Erythroblast (primary cell): Measurements from ENCODE around the gene TBX3.

Experiments used
- DNase-seq, 2 experiments: peaks; one replicate each; lab custom pipeline; 2025; lab: John Stamatoyannopoulos, UW
- GATA1 ChIP-seq: IDR thresholded peaks from 2 replicates; pipeline ENCODE4 v1.6.1; 2011; ENCODE audit warnings: low read depth, mild to moderate bottlenecking, control low read depth, low read length, moderate library complexity
- POLR2A ChIP-seq: IDR thresholded peaks from 2 replicates; pipeline ENCODE4 v1.6.1; 2011; ENCODE audit warnings: mild to moderate bottlenecking, low read length

Gene TBX3

DNA sequence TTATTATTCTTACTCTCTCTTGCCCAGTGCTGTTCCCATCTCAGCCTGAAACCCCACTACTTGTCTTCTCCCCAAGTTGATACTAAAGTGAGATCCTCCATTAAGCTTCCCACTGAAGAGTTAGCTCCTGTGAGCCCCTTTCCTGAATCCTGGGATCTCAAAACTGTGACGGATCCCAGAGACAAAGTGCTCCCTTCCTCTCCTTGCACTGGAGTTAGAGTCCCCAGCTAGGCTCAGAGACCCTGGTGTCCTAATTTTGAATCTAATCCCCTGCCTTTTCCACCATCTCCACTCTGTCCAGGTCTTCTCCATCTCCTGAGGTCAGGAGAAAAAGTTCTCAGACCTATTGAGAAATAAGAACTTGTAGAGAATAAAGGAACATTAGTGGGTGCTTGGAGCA is 17.6 kb upstream of the TBX3 start:
- TF ChIP-seq POLR2A (no peak), GATA1 (no peak)
- no peak for DNase-seq

GRCh38 chr12:114701104-114701414 is 17.1 kb upstream of the TBX3 start:
- TF ChIP-seq POLR2A (no peak), GATA1 (no peak)
- DNase-seq = no peak

DNA sequence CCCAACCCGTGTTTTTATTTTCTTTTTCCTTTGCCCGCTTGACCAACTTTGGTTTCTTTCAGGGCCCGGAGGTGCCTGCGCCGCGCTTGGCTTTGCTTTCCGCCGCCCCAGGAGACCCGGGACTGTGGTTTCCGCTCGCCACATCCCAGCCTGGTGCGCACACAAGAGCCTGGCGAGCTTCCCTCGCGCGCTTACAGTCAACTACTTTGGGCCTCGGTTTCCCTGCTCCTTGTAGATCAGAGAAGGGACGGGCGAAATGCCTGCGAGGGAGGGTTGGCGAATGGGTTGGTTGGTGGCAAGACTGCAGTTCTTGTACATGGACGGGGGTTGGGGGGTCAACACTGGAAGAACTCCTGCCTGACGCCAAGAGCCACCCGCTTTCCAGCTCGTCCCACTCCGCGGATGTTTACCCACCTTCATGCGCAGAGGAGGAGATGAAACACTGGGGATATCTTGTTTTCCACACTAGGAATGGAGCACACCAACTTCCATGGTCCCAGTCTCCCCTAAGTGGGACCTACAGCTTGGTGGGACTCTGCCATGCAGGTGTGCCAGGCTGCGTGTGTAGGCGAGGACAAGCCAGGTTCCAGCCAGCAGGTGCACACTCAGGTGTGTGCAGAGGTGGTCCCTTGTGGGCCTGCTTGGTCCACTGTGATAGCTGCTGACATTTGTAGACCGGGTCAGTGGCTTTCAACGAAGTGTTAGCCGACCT is 16.6 kb upstream of the TBX3 start:
- no peak for DNase-seq
- no peak for TF ChIP-seq GATA1
- no peak for TF ChIP-seq POLR2A

DNA sequence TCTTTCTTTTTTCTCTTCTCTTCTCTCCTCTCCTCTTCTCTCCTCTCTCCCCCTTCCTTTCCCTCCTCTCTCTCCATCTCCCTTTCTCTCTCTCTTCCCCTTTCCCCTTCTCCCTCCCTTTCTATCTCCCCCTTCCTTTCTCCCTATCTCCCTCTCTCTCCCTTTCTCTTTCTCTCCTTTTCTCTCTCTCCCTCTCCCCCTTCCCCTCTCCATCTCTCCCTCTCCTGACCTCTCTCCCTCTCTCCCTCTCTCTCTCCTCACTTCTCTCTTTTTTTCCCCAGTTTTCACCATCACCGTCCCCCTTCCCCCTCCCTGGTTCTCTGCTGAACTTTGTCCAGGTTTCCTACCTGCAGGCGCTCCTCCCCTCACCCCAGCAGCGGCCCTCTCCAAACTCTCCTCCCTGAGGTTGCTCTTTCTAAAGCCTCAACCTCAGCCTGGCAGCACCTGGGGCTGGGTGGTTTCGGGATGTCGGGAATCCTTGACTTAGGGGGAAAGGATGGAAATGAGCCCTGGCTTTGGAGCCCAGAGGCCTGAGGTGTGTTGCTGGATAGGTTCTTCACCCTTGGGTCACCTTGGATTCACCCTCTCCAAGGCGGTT is 14.7 kb upstream of the TBX3 start:
- no peak for TF ChIP-seq GATA1
- no peak for TF ChIP-seq POLR2A
- no peak for DNase-seq

- TF ChIP-seq GATA1 (no peak), POLR2A (no peak)
- no peak for DNase-seq
These were observed 14.0 kb upstream of the TBX3 start for GRCh38 chr12:114697741-114698565.

DNA sequence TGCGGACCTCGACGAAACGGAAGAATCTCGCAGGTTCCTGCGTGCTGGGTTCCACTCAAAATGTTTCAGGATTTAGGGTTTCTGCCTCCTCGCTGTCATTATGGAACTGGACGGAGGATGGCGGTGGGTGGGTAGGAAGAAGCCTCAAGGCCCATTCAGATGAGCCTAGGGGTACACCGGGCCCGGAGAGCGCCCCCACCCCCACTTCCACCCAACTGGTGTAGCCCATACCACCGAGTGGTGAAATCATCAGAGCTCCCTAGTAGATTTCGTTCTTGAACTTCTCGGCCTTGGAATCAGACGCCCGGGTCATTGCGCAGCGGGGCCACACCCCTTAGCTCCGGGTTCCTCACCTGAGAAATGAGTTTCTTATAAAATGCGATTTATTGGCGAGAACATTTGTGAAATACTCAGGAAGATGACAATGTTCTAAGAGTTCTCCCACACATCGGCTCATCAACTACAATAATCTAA is 13.3 kb upstream of the TBX3 start:
- DNase-seq = no peak
- TF ChIP-seq GATA1 (no peak), POLR2A (no peak)

GRCh38 chr12:114696443-114697242 is 12.7 kb upstream of the TBX3 start:
- DNase-seq = no peak
- TF ChIP-seq POLR2A (no peak), GATA1 (no peak)

- DNase-seq = no peak
- no peak for TF ChIP-seq GATA1
- TF ChIP-seq POLR2A = no peak
These were observed 11.3 kb upstream of the TBX3 start for GRCh38 chr12:114695305-114695592.

GRCh38 chr12:114694436-114695304 is 10.7 kb upstream of the TBX3 start:
- no peak for TF ChIP-seq POLR2A
- TF ChIP-seq GATA1 = no peak
- no peak for DNase-seq

DNA sequence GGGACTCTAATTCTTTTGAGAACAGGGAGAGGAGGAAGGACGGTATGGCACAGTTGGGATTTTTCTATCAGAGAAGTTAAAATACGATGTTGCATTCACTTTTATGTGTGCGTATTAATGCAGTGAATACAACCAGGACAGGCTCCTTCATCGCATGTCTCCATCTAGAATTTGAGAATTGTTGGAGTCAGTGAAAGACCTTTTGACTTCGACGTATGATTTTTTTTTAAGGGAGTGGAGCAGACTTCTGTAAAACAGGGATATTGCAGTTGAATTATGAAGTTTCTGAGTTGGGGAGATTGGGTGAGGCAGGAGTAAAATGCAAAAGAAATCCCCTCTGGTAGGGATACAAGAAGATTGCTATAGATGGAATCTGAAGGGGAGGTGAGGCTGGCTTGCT is 9.6 kb upstream of the TBX3 start:
- DNase-seq = no peak
- TF ChIP-seq GATA1 (no peak), POLR2A (no peak)

DNA sequence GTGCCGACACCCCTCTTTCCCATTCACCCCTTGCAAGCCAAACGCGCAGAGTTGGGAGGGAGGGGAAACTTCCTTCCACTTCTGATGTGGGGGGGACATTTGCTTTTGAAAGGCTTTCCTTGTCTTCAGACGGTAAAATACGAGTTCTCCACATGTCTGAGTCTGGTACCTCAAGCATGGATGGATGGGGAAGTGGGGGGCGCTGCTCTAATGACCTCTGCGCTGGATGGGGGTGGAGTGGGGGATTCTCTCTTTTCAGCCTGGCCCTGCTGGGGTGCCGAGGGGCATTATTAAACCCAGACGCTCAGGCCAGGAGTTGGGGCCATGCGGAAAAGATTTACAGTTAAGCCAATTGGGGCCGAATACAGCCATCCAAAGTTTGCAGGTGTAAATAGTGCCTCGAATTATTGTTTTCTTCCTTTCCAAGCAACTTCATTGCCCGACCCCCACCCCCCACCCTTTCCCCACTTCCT is 9.1 kb upstream of the TBX3 start:
- no peak for TF ChIP-seq GATA1
- TF ChIP-seq POLR2A = no peak
- no peak for DNase-seq

DNA sequence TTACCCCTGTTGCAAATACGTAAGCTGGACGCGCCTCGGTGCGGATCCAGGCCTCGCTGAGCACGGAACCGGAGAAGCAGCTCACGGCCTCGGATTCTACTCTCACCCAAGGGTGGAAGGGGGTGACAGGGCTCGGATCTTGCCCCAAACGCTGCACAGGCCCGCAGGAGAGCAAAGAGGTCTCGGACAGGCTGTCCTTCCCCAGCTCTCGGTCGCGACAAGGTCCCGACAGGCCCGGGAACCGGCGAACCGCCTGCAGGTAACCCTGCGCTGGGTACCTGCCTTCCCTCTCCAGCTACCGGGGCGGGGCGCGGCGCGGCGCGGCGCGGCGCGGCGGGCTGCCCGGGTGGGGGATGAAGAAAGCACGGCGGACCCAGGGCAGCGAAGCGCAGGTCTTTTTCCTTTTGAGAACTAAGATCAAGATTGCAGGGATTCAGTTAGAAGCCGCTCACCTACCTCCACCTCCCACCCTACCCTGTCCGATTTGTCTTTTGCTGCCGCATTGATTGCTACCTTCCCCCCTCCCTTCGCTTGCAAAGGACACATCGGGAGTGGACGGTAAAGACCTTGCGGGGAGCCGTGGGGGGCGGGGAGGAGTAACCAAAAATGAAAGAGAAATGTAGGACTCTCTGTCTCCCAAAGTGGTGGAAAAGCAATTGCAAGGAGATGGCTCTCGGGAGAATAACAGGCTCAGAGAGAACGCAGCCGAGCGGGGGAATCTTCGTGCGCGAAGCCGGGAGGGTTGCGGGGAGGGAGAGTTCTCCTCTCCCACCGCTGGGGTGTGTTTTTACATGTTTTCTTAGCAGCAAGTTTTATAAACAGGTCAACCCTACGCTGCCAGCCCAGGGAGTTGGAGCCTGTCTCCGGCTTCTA is 8.4 kb upstream of the TBX3 start:
- no peak for DNase-seq
- TF ChIP-seq POLR2A (no peak), GATA1 (no peak)

DNA sequence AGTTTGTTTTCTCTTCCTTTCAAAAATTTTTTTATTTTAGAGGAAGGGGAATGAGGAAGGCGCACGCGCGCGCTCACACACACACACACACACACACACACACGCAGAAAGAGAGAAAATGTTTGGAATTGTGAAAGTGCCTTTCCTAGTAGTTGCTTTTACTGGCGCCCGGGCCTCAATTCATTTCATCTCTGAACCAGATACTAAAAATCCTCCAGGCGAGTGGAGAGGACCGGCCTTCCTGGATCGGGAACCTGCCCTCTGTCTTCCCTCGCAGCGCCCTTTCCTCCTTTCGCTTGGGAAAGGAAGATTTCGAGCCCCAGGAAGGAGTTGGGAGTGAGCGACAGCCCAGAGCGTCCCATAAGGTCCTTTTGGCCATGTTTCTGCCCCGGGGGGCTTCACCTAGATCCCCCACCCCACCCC is 7.8 kb upstream of the TBX3 start:
- TF ChIP-seq GATA1 (no peak), POLR2A (no peak)

More for the DNA sequence above, 7.8 kb upstream of the TBX3 start:
- no peak for DNase-seq
